ENCODE measurements around the gene ADRA2C. TPM values are rescaled to one million over a fixed set of nuclear protein-coding genes. Genes with fewer than 3 reads are reported as not detected.

ADRA2C gene
- total and polyA plus RNA-seq, 2 of the 13 experiments (the other 11 are each of a cell fraction or from before 2014, with no cell fraction given) = 15.4 to 69.7 TPM

- TF ChIP-seq PRDM4 (CRISPR knock-in tag; IDR thresholded peaks at IDR 0.05; ENCODE audit: borderline replicate concordance) (peak; percentile 88; the same call in 1 of the 2 replicates), MLX (CRISPR knock-in tag; IDR thresholded peaks at IDR 0.05) (peak; percentile 70; the same call in 1 of the 2 replicates), ARHGAP35 (CRISPR knock-in tag; IDR thresholded peaks at IDR 0.05; ENCODE audit: borderline replicate concordance) (peak; percentile 92), DNMT3B (CRISPR knock-in tag; conservative IDR thresholded peaks at IDR 0.05) (peak; percentile 85; the same call in 1 of the 2 replicates), ZNF574 (CRISPR knock-in tag; IDR thresholded peaks at IDR 0.05) (peak; percentile 85), ADNP (CRISPR knock-in tag; IDR thresholded peaks at IDR 0.05) (no peak), AHR (CRISPR knock-in tag; IDR thresholded peaks at IDR 0.05) (peak; percentile 98; the same call in 1 of the 2 replicates), HNF1A (IDR thresholded peaks at IDR 0.05; ENCODE audit: low read depth) (no peak), HNF1A (CRISPR knock-in tag; IDR thresholded peaks at IDR 0.05; ENCODE audit: borderline replicate concordance) (peak; percentile 76), TCF7 (IDR thresholded peaks at IDR 0.05; ENCODE audit: low read depth) (no peak), RBAK (CRISPR knock-in tag; IDR thresholded peaks at IDR 0.05) (peak; percentile 35; the same call in 1 of the 2 replicates), TAF15 (IDR thresholded peaks at IDR 0.05; ENCODE audit: low read depth, low read length, poor library complexity, severe bottlenecking) (no peak), HIC2 (CRISPR knock-in tag; IDR thresholded peaks at IDR 0.05; ENCODE audit: low read depth) (peak; percentile 69; the same call in 1 of the 2 replicates), SCMH1 (CRISPR knock-in tag; IDR thresholded peaks at IDR 0.05; ENCODE audit: borderline replicate concordance) (no peak), NR2F1 (CRISPR knock-in tag; IDR thresholded peaks at IDR 0.05) (no peak), ZNF557 (CRISPR knock-in tag; IDR thresholded peaks at IDR 0.05) (peak; percentile 96; the same call in 1 of the 2 replicates), CHCHD3 (CRISPR knock-in tag; IDR thresholded peaks at IDR 0.05) (peak; percentile 98)
Observed at GRCh38 chr4:3791910-3792542, 25.8 kb downstream of the ADRA2C start (continued).

Measured in HepG2 (cell line).